A549 (cell line): Measurements from ENCODE around the gene WHRN. TPM values are rescaled to one million over a fixed set of nuclear protein-coding genes. Genes with fewer than 3 reads are reported as not detected.

ENCODE experiments used
- ATAC-seq, 2 experiments: fragments of 200-7000 bp in 1 of 2; fragments of >200 bp in 1 of 2; cut with Nextera tagmentation in 1 of 2; cut with Tn5 transposase in 1 of 2; 3 replicates each; pipeline versions ENCODE4 v1.8.0 to v1.9.1; 2018 to 2020; ENCODE audit warnings: mild to moderate bottlenecking in 1 of 2, moderate library complexity in 1 of 2
- CTCF ChIA-PET: fragments of 300-600 bp; sonication (Branson Sonifier 250); formaldehyde crosslinking; extraction: SDS; loops from one replicate; lab custom pipeline; 2021; ENCODE audit warnings: antibody characterized with exemption, inconsistent platforms; lab: Yijun Ruan, JAX
- POLR2A ChIA-PET: fragments of 350-600 bp; formaldehyde crosslinking; extraction: SDS; loops from one replicate; lab custom pipeline; 2021; ENCODE audit warnings: antibody characterized with exemption, inconsistent platforms; lab: Yijun Ruan, JAX
- DNase-seq, 2 experiments: peaks; one replicate each; pipeline versions ENCODE4 v3.0.0 to v3.0.0-alpha.2; 2011 to 2016; ENCODE audit warnings: low read depth in 1 of 2, low spot score in 1 of 2
- FAIRE-seq: peaks from 2 replicates; lab custom pipeline; 2011; peaks lifted over from hg19 to GRCh38; lab: Jason Lieb, UNC
- H3K27ac ChIP-seq, 2 experiments: fragments of >200 bp; sonication (Bioruptor Twin); formaldehyde crosslinking; 3 replicates each; pipeline ENCODE4 v1.5.1; 2016 to 2017
- H3K4me1 ChIP-seq: fragments of >200 bp; sonication (Bioruptor Twin); formaldehyde crosslinking; 3 replicates; pipeline ENCODE4 v1.6.1; 2016
- H3K4me2 ChIP-seq: fragments of >200 bp; sonication (Bioruptor Twin); formaldehyde crosslinking; 3 replicates; pipeline ENCODE4 v1.6.1; 2016
- H3K4me3 ChIP-seq: fragments of >200 bp; sonication (Bioruptor Twin); formaldehyde crosslinking; 3 replicates; pipeline ENCODE4 v1.5.1; 2016
- H3K9me3 ChIP-seq: fragments of >200 bp; sonication (Bioruptor Twin); formaldehyde crosslinking; 3 replicates; pipeline ENCODE4 v1.6.1; 2016
- BHLHE40 ChIP-seq: IDR thresholded peaks from 2 replicates; pipeline ENCODE4 v1.6.1; 2012; ENCODE audit warnings: low read depth, low read length, inconsistent platforms
- CBX8 ChIP-seq: fragments of 200-600 bp; sonication (generic); IDR thresholded peaks from 2 replicates; pipeline ENCODE4 v1.6.1; 2016
- CHD2 ChIP-seq: fragments of 150-350 bp; IDR thresholded peaks from 2 replicates; pipeline ENCODE4 v1.6.1; 2014; ENCODE audit warnings: low read length; ENCODE audit not compliant: partially characterized antibody
- EHMT2 ChIP-seq: fragments of 200-600 bp; sonication (generic); IDR thresholded peaks from 2 replicates; pipeline ENCODE4 v1.6.1; 2016; ENCODE audit warnings: antibody characterized with exemption, low read depth, mild to moderate bottlenecking, moderate library complexity
- HOXB13 ChIP-seq: fragments of 250-450 bp; sonication (Bioruptor Pico); IDR thresholded peaks from 2 replicates; pipeline ENCODE4 v1.5.0; 2020; ENCODE audit warnings: low read depth, mild to moderate bottlenecking, moderate library complexity
- KDM1A ChIP-seq: fragments of 200-600 bp; sonication (generic); IDR thresholded peaks from 2 replicates; pipeline ENCODE4 v1.6.1; 2016; ENCODE audit warnings: low read depth, mild to moderate bottlenecking
- MAFK ChIP-seq: fragments of 450-650 bp; IDR thresholded peaks from 2 replicates; pipeline ENCODE4 v1.6.1; 2014; ENCODE audit not compliant: partially characterized antibody
- NFE2L2 ChIP-seq: fragments of 150-350 bp; conservative IDR thresholded peaks from 2 replicates; pipeline ENCODE4 v1.6.1; 2014; ENCODE audit warnings: low read length
- NR3C1 ChIP-seq: fragments of >200 bp; sonication (Bioruptor Twin); formaldehyde crosslinking; IDR thresholded peaks from 3 replicates; pipeline ENCODE4 v1.6.1; 2017
- POLR2A ChIP-seq: IDR thresholded peaks from 2 replicates; pipeline ENCODE4 v1.6.1; 2012; ENCODE audit warnings: mild to moderate bottlenecking, low read length
- POLR2AphosphoS2 ChIP-seq: conservative IDR thresholded peaks from 2 replicates; pipeline ENCODE4 v1.6.1; 2012; ENCODE audit warnings: low read length, improper control_type of control experiment, inconsistent platforms
- RNF2 ChIP-seq: fragments of 200-600 bp; sonication (generic); IDR thresholded peaks from 2 replicates; pipeline ENCODE4 v1.6.1; 2016; ENCODE audit warnings: low read depth, mild to moderate bottlenecking, antibody characterized with exemption, moderate library complexity, borderline replicate concordance
- SREBF2 ChIP-seq: fragments of 450-650 bp; IDR thresholded peaks from 2 replicates; pipeline ENCODE4 v1.6.1; 2014; ENCODE audit warnings: mild to moderate bottlenecking, moderate library complexity
- TP53 ChIP-seq: fragments of 250-450 bp; sonication (Bioruptor Pico); IDR thresholded peaks from 2 replicates; pipeline ENCODE4 v1.5.0; 2021; ENCODE audit warnings: mild to moderate bottlenecking, moderate library complexity
- ZC3H11A ChIP-seq: fragments of 450-650 bp; IDR thresholded peaks from 2 replicates; pipeline ENCODE4 v1.6.1; 2014; ENCODE audit warnings: antibody characterized with exemption, mild to moderate bottlenecking
- ZNF302 ChIP-seq: fragments of 250-450 bp; sonication (Bioruptor Pico); IDR thresholded peaks from 2 replicates; pipeline ENCODE4 v1.9.0; 2021; ENCODE audit warnings: inconsistent platforms, mild to moderate bottlenecking, moderate library complexity
- WGBS: methylation state at CpG from one replicate; pipeline ENCODE4 v1.1.6; 2017; ENCODE audit errors: missing lambda C conversion rate; 5-methylcytosine and 5-hydroxymethylcytosine counted together
- polyA plus RNA-seq, 4 experiments: library from polyadenylated mRNA; depleted of rRNA in 3 of 4; stranded (reverse); fragments of >200 nt; fragmentation: RNase III in 1 of 4; extraction: RNeasy Plus Mini Kit Qiagen cat#74134 plus additional on column Dnase treatment in 1 of 4; gene quantifications; 2 replicates in 3 of 4; 3 replicates in 1 of 4; pipeline ENCODE4 v1.2.3, GENCODE V29; 2011 to 2017
- TF ChIP-seq, protein P1 (sequence below): IDR thresholded peaks from 2 replicates; pipeline ENCODE4 v1.6.1; 2012
- TF ChIP-seq, protein P2 (sequence below): IDR thresholded peaks from 2 replicates; pipeline ENCODE4 v1.6.1; 2012
- TF ChIP-seq, protein P3 (sequence below): fragments of 150-350 bp; IDR thresholded peaks from 2 replicates; pipeline ENCODE4 v1.6.1; 2014; ENCODE audit warnings: low read depth, mild to moderate bottlenecking, low read length
- TF ChIP-seq, protein P4 (sequence below): fragments of >200 bp; sonication (Bioruptor Twin); formaldehyde crosslinking; IDR thresholded peaks from 2 replicates; pipeline ENCODE4 v1.6.1; 2016
- TF ChIP-seq, protein P5 (sequence below): fragments of 250-450 bp; sonication (Bioruptor Pico); IDR thresholded peaks from 2 replicates; pipeline ENCODE4 v1.5.0; 2021; ENCODE audit warnings: mild to moderate bottlenecking, moderate library complexity, borderline replicate concordance
- TF ChIP-seq, protein P6 (sequence below): fragments of 200-600 bp; sonication (generic); IDR thresholded peaks from 2 replicates; pipeline ENCODE4 v1.6.1; 2016; ENCODE audit warnings: antibody characterized with exemption, mild to moderate bottlenecking, moderate library complexity
- TF ChIP-seq, protein P7 (sequence below): fragments of >200 bp; sonication (Bioruptor Twin); formaldehyde crosslinking; IDR thresholded peaks from 3 replicates; pipeline ENCODE4 v1.6.1; 2016
- TF ChIP-seq, protein P8 (sequence below): fragments of 450-650 bp; IDR thresholded peaks from 2 replicates; pipeline ENCODE4 v1.6.1; 2014; ENCODE audit warnings: antibody characterized with exemption

WHRN gene
- polyA plus RNA-seq, 2 of the 4 experiments (the other 2 are of a cell fraction) = 1.2 to 3.2 TPM

DNA sequence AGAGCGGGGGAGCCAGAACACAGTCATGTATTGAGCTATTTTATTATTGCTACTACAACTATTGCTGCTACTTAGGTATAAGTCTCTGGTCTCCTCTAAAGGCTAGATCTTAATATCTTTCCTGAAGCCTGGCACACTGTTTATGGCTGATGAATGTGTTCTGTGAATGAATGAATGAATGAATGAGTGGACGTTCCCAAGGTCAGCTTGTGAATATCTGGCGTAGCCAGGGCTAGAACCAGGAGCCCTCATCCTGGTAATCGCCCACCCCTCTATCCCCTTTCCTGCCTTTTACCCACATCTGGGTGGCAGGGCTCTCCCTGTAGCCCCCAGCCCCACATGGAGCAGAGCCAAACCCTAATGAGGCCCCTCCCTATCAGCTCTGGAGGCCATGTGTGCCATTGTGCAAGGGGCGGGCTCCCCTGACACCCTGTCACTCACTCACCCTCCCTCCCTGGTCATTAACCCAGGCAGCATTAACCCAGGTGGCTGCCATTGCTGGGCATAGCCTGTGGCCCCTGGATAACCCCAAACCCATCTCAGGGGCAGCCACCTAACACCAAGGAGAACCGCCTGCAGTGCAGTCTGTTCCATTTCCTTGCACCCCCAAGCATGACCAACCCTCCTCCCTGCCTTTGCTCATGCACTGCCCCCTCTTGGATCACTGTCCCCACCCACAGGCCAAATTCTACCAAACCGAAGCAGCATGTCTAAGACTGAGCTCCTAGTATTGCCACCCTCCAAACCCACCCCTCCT, 115.5 kb downstream of the WHRN start:
- no peak for ATAC-seq
- Histone ChIP-seq H3K4me1 (peaks cover 14% of the 10 kb centered on the region; the same call in 2 of the 3 replicates), H3K9me3 (no peaks in the 10 kb centered on the region), H3K4me2 (no peak overlapping the region), H3K27ac (no peak overlapping the region), H3K4me3 (no peak overlapping the region)
- 94% methylated on average over 7 of the region's 7 CpGs for WGBS
- no peak for FAIRE-seq
- CTCF ChIA-PET = interaction anchor here (0.8 to 2.6 kb wide), 5 partner anchors 16 to 67 kb away, joined by 3 to 20 read pairs (median 3); no protein-coding TSS in a partner anchor
- TF ChIP-seq KDM1A (no peak), HOXB13 (CRISPR knock-in tag) (no peak), NFE2L2 (no peak), RNF2 (no peak), MAFK (no peak), POLR2AphosphoS2 (no peak), ZNF302 (CRISPR knock-in tag) (no peak), EHMT2 (no peak)
- TF ChIP-seq, protein P1, sequence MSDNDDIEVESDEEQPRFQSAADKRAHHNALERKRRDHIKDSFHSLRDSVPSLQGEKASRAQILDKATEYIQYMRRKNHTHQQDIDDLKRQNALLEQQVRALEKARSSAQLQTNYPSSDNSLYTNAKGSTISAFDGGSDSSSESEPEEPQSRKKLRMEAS = no peak
- TF ChIP-seq, protein P2, sequence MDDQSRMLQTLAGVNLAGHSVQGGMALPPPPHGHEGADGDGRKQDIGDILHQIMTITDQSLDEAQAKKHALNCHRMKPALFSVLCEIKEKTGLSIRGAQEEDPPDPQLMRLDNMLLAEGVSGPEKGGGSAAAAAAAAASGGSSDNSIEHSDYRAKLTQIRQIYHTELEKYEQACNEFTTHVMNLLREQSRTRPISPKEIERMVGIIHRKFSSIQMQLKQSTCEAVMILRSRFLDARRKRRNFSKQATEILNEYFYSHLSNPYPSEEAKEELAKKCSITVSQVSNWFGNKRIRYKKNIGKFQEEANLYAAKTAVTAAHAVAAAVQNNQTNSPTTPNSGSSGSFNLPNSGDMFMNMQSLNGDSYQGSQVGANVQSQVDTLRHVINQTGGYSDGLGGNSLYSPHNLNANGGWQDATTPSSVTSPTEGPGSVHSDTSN = no peak
- TF ChIP-seq, protein P3, sequence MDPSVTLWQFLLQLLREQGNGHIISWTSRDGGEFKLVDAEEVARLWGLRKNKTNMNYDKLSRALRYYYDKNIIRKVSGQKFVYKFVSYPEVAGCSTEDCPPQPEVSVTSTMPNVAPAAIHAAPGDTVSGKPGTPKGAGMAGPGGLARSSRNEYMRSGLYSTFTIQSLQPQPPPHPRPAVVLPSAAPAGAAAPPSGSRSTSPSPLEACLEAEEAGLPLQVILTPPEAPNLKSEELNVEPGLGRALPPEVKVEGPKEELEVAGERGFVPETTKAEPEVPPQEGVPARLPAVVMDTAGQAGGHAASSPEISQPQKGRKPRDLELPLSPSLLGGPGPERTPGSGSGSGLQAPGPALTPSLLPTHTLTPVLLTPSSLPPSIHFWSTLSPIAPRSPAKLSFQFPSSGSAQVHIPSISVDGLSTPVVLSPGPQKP = no peak
- TF ChIP-seq, protein P4, sequence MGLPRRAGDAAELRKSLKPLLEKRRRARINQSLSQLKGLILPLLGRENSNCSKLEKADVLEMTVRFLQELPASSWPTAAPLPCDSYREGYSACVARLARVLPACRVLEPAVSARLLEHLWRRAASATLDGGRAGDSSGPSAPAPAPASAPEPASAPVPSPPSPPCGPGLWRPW = no peak
- no peak for DNase-seq
- POLR2A ChIA-PET = no interaction called here

DNA sequence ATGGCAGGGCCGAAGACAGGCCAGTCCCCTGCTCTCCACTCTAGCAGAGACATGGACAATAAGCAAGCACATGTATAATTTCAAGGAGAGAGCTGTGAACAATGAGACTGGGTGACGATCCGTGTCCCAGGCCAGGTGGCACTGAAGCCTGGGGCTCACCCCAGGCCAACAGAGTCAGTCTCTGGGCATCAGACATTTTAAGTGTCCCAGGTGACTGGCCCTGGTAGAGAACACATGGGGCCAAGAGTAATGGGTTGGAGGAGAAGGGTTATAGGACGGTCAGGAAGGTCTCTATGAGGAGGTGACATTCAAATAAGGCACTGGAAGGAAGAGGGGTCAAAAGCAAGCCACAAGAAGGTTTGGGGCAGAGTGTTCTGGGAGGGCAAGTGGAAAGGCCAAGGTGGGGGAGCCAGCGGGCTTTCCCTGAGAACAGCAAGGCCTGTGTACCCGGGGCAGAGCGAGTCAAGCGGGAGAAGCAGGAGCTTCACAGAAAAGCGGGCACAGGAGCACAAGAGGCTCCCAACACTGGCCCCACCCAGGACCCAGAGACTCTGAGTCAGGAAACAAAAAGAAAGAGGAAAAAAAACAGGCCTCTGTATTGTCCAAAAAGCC, 116.4 kb downstream of the WHRN start:
- ATAC-seq (no peak), DNase-seq (no peak), FAIRE-seq (no peak)
- Histone ChIP-seq H3K4me1 (peaks cover 14% of the 10 kb centered on the region; the same call in 2 of the 3 replicates), H3K9me3 (no peaks in the 10 kb centered on the region), H3K27ac (no peak overlapping the region), H3K4me3 (no peak overlapping the region), H3K4me2 (no peak overlapping the region)
- POLR2A ChIA-PET = no interaction called here
- CTCF ChIA-PET = interaction anchor here (0.5 to 2.6 kb wide), 5 partner anchors 9 to 1823 kb away, joined by 3 to 20 read pairs (median 4); no protein-coding TSS in a partner anchor
- 98% methylated on average over 5 of the region's 9 CpGs for WGBS
- TF ChIP-seq KDM1A (no peak), CHD2 (no peak), NR3C1 (no peak), TP53 (CRISPR knock-in tag) (no peak), POLR2A (no peak), BHLHE40 (no peak), ZC3H11A (no peak), CBX8 (no peak), EHMT2 (no peak), SREBF2 (no peak)
- TF ChIP-seq, protein P5, sequence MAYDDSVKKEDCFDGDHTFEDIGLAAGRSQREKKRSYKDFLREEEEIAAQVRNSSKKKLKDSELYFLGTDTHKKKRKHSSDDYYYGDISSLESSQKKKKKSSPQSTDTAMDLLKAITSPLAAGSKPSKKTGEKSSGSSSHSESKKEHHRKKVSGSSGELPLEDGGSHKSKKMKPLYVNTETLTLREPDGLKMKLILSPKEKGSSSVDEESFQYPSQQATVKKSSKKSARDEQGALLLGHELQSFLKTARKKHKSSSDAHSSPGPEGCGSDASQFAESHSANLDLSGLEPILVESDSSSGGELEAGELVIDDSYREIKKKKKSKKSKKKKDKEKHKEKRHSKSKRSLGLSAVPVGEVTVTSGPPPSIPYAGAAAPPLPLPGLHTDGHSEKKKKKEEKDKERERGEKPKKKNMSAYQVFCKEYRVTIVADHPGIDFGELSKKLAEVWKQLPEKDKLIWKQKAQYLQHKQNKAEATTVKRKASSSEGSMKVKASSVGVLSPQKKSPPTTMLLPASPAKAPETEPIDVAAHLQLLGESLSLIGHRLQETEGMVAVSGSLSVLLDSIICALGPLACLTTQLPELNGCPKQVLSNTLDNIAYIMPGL (CRISPR knock-in tag) = no peak
- TF ChIP-seq, protein P6, sequence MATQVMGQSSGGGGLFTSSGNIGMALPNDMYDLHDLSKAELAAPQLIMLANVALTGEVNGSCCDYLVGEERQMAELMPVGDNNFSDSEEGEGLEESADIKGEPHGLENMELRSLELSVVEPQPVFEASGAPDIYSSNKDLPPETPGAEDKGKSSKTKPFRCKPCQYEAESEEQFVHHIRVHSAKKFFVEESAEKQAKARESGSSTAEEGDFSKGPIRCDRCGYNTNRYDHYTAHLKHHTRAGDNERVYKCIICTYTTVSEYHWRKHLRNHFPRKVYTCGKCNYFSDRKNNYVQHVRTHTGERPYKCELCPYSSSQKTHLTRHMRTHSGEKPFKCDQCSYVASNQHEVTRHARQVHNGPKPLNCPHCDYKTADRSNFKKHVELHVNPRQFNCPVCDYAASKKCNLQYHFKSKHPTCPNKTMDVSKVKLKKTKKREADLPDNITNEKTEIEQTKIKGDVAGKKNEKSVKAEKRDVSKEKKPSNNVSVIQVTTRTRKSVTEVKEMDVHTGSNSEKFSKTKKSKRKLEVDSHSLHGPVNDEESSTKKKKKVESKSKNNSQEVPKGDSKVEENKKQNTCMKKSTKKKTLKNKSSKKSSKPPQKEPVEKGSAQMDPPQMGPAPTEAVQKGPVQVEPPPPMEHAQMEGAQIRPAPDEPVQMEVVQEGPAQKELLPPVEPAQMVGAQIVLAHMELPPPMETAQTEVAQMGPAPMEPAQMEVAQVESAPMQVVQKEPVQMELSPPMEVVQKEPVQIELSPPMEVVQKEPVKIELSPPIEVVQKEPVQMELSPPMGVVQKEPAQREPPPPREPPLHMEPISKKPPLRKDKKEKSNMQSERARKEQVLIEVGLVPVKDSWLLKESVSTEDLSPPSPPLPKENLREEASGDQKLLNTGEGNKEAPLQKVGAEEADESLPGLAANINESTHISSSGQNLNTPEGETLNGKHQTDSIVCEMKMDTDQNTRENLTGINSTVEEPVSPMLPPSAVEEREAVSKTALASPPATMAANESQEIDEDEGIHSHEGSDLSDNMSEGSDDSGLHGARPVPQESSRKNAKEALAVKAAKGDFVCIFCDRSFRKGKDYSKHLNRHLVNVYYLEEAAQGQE = no peak
- TF ChIP-seq, protein P7, sequence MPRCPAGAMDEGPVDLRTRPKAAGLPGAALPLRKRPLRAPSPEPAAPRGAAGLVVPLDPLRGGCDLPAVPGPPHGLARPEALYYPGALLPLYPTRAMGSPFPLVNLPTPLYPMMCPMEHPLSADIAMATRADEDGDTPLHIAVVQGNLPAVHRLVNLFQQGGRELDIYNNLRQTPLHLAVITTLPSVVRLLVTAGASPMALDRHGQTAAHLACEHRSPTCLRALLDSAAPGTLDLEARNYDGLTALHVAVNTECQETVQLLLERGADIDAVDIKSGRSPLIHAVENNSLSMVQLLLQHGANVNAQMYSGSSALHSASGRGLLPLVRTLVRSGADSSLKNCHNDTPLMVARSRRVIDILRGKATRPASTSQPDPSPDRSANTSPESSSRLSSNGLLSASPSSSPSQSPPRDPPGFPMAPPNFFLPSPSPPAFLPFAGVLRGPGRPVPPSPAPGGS = no peak
- TF ChIP-seq, protein P8, sequence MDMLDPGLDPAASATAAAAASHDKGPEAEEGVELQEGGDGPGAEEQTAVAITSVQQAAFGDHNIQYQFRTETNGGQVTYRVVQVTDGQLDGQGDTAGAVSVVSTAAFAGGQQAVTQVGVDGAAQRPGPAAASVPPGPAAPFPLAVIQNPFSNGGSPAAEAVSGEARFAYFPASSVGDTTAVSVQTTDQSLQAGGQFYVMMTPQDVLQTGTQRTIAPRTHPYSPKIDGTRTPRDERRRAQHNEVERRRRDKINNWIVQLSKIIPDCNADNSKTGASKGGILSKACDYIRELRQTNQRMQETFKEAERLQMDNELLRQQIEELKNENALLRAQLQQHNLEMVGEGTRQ = no peak
- TF ChIP-seq, protein P3 = no peak
